OCI-LY7 (cell line): Measurements from ENCODE around the gene TPPP.
"Not testable (repeated sequence)": the region's sequence is repeated elsewhere in the genome, so short reads cannot be mapped to it uniquely, and the experiment has no call there.

Experiments used
- CTCF ChIP-seq: fragments of 200-600 bp; sonication (generic); conservative IDR thresholded peaks from 2 replicates; pipeline ENCODE4 v1.5.1; 2014; ENCODE audit warnings: mild to moderate bottlenecking, antibody characterized with exemption, low read length, moderate library complexity, mixed read lengths
- EZH2phosphoT487 ChIP-seq: fragments of 200-600 bp; sonication (generic); IDR thresholded peaks from 2 replicates; pipeline ENCODE4 v1.6.1; 2018; ENCODE audit warnings: low read depth, borderline replicate concordance, mild to moderate bottlenecking, mixed run types, antibody characterized with exemption, low read length, moderate library complexity, mixed read lengths

GRCh38 chr5:686936-687335 lies 6.2 kb downstream of the TPPP start:
- TF ChIP-seq CTCF, EZH2phosphoT487: not testable (repeated sequence)
